Hepatic stellate cell (primary cell): Measurements from ENCODE around the gene SYTL2.
A peak's percentile ranks its signal among the peaks of the same experiment; 100 is the strongest.

Experiments used
- DNase-seq: peaks from one replicate; pipeline ENCODE4 v3.0.0; 2011; ENCODE audit warnings: low spot score

The SYTL2 gene

DNA sequence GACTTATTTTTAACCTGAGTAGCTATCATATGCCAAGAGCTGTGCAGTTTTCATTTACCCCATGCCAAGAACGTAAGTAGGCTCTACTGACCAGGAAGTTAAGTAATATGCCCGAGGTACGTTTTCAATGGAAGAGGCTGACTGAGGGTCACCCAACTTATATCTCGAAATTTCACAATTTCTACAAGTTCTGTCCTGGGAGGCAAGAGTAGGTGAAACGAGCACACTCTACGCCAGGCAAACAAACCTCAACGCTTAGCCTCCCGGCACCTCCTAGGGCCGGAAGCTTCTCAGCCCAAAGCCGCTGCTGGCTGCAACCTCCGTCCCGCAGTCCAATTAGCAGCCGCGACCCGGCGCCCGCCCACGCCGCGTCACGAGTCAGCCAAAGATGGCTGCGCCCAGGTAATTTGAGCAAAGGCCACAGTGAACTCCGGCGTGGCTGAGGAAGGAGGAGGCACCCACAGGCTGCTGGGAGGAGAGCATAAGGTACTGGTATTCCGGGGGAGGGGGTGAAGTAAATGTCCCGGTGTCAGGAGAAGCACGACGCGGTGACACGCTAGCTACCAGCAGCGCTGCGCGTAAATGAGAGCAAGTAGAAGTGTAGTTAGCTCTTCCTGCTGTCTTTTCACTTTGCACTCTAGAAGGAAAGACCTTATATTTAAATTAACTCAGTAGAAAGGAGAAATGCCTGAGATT lies 163.2 kb downstream of the SYTL2 start, which contains the start of gene TMEM126A:
TSS of gene TMEM126A (plus strand) at position 364 of the 696 bp plus-strand sequence. CDS start 2,289 bp downstream, outside the sequence.
- peak; percentile 72 for DNase-seq

DNA sequence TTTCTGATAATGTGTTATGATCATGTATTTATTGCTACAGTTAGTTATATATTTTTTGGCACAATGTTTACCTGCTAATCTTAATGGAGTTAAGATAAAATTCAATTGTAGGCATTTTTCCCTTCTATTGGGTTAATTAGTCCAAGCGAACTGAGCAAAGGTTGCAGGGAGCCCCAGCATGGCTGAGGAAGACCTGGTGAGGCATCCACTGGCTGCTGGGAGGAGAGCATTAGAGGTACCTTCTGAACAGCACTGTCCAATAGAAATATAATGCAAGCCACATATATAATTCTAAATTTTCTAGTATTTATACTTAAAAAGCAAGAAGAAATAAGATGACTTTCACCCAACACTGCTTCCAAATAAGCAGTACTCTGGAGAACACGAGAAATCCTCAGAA lies 163.9 kb downstream of the SYTL2 start:
- DNase-seq: no peak
